NB4 (cell line): ENCODE data around the gene GGN.

Experiments
- DNase-seq: peaks from one replicate; pipeline ENCODE4 v3.0.0; 2010; ENCODE audit warnings: low read depth
- H3K4me3 ChIP-seq: one replicate; pipeline ENCODE4 v1.5.1; 2011; ENCODE audit warnings: mild to moderate bottlenecking, low read depth, low read length, moderate library complexity
- CTCF ChIP-seq: IDR thresholded peaks from one replicate; pipeline ENCODE4 v1.5.1; 2012; ENCODE audit warnings: low read depth, low read length
- MAX ChIP-seq: IDR thresholded peaks from 2 replicates; pipeline ENCODE4 v1.6.1; 2011; ENCODE audit warnings: low read depth, low read length
- MYC ChIP-seq: IDR thresholded peaks from 2 replicates; pipeline ENCODE4 v1.6.1; 2011; ENCODE audit warnings: low read depth, low read length
- POLR2A ChIP-seq: IDR thresholded peaks from 2 replicates; pipeline ENCODE4 v1.6.1; 2011; ENCODE audit warnings: mild to moderate bottlenecking; ENCODE audit not compliant: insufficient read length; ENCODE audit errors: extremely low read depth

The GGN gene

GRCh38 chr19:38385804-38386257 is 2.0 kb downstream of the GGN start:
- no peak overlapping the region for H3K4me3 ChIP-seq
- TF ChIP-seq MYC: no peak
- no peak for TF ChIP-seq CTCF
- no peak for TF ChIP-seq MAX
- TF ChIP-seq POLR2A: no peak
- no peak for DNase-seq

DNA sequence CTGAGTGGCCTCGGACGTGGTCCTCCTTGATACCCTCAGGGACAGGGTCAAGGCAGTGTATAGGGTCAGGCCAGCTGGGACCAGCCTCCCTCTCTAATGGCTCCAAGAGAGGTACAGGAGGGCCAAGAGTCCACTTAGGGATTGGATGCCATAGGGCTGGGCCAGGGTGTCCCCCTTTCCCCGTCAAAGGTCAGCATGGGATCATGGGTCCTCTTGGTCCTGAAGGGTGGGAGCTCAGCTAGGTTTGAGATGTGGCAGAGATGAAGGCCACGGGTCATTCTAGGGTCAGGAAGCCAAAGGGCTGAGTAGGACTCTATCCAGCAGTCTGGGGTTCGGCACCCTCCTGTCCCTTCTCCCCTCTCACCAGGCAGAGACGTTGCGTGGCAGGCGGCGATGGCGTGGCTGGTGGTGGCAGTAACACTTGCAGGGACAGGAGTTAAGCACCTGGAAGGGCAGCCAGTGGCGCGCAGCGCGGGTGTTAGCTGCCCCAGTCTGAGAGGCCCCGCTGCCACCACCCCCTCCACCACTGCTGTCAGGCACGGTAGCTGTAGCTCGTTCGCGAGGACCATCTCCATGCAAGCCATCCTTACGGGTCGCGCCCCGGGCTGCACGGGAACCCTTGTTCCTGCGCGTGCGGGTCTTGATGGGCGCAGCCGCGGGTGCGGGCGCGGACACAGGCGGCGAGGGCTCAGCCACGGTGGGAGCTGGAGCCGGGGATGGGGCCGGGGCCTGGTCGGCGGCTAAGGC is 2.6 kb downstream of the GGN start:
- H3K4me3 ChIP-seq: no peak overlapping the region
- TF ChIP-seq MYC: no peak
- no peak for TF ChIP-seq MAX
- no peak for TF ChIP-seq POLR2A
- no peak for TF ChIP-seq CTCF
- no peak for DNase-seq

DNA sequence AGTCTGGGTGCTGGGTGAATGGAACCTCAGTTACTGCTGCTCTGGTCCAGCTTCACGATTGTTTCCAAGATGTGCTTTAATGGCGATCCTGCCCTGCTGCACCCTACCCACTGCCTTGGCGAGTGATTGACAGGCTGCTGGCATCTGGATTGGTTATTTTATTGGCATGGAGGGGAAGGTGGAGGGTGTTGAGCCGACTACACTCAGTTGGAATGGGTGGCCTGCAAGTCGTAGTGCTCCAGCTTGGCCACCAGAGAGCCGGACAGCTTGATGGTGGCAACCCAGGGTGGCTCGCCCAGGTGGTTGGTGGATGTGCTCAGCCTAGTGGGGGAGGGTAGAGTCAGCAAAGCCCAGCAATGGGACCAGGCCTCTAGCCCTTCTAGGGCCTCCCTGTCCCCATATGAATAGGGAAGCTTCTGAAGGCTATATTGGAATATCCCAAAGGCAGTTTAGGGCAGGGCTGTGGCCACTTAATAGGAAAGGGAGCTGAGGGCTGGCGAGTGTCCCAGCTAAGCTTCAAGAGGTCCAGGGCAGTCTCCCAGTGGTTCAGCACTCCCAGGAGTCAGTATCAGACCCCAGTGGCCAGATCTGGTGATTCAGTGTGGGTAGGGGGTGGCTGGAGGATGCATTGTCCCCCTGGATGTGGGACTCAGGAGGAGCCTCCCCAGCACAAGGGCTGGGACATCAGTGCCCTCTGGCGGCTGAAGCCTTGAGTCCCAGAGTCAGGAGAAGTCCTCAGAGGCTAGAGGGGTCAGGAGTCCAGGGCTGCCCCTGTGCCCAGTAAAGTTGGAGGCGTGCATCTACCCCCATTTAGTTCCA is 3.4 kb downstream of the GGN start:
- TF ChIP-seq CTCF (no peak), POLR2A (no peak), MAX (no peak), MYC (no peak)
- DNase-seq: no peak
- H3K4me3 ChIP-seq: no peak overlapping the region

GRCh38 chr19:38383743-38384142 is 4.1 kb downstream of the GGN start:
- TF ChIP-seq CTCF (no peak), MYC (no peak), POLR2A (no peak), MAX (no peak)
- H3K4me3 ChIP-seq: no peak overlapping the region
- DNase-seq: no peak

- no peak overlapping the region for H3K4me3 ChIP-seq
- no peak for DNase-seq
- TF ChIP-seq POLR2A (no peak), MYC (no peak), CTCF (no peak), MAX (no peak)
Observed at GRCh38 chr19:38383184-38383583, 4.7 kb downstream of the GGN start.
